GM12891 (cell line): ENCODE results near the gene LRRC8A.

Experiments used
- POLR2A ChIP-seq: IDR thresholded peaks from 2 replicates; pipeline ENCODE4 v1.6.1; 2011; ENCODE audit warnings: low read depth, low read length, control low read depth
- POLR2AphosphoS5 ChIP-seq: IDR thresholded peaks from 2 replicates; pipeline ENCODE4 v1.6.1; 2011; ENCODE audit warnings: low read depth, low read length, control low read depth
- SPI1 ChIP-seq: IDR thresholded peaks from 2 replicates; pipeline ENCODE4 v1.6.1; 2011; ENCODE audit warnings: low read depth, low read length, control low read depth
- TAF1 ChIP-seq: IDR thresholded peaks from 2 replicates; pipeline ENCODE4 v1.6.1; 2011; ENCODE audit warnings: low read depth, low read length, control low read depth

- TF ChIP-seq TAF1: no peak
- no peak for TF ChIP-seq POLR2AphosphoS5
- no peak for TF ChIP-seq POLR2A
- TF ChIP-seq SPI1: no peak
Measured at GRCh38 chr9:128916745-128917144, 34.8 kb downstream of the LRRC8A start.
